Measurements from ENCODE around the gene PDE9A.
"Not testable (repeated sequence)": the region's sequence is repeated elsewhere in the genome, so short reads cannot be mapped to it uniquely, and the experiment has no call there.

Gene PDE9A

GRCh38 chr21:42801616-42802015, 148.2 kb downstream of the PDE9A start:
- DNase-seq (ENCODE audit: low spot score), result not testable (repeated sequence)

- no peak for DNase-seq (ENCODE audit: low spot score)
These were observed 153.2 kb downstream of the PDE9A start for GRCh38 chr21:42806509-42807140.

GRCh38 chr21:42807293-42807895, 154.0 kb downstream of the PDE9A start:
- not testable (repeated sequence) for DNase-seq (ENCODE audit: low spot score)

GRCh38 chr21:42807938-42808613, 154.7 kb downstream of the PDE9A start:
- no peak for DNase-seq (ENCODE audit: low spot score)

GRCh38 chr21:42809171-42809570, 155.8 kb downstream of the PDE9A start:
- DNase-seq (ENCODE audit: low spot score), result no peak

GRCh38 chr21:42809577-42810475, 156.4 kb downstream of the PDE9A start:
- no peak for DNase-seq (ENCODE audit: low spot score)

- no peak for DNase-seq (ENCODE audit: low spot score)
These were observed 158.5 kb downstream of the PDE9A start for GRCh38 chr21:42811960-42812359.

GRCh38 chr21:42812528-42813241, 159.3 kb downstream of the PDE9A start:
- DNase-seq (ENCODE audit: low spot score), result not testable (repeated sequence)

GRCh38 chr21:42815217-42815616, 161.8 kb downstream of the PDE9A start:
- DNase-seq (ENCODE audit: low spot score), result no peak

- DNase-seq (ENCODE audit: low spot score), result peak; percentile 71
These were observed 164.9 kb downstream of the PDE9A start for GRCh38 chr21:42818328-42818749.

- DNase-seq (ENCODE audit: low spot score), result no peak
These were observed 166.6 kb downstream of the PDE9A start for GRCh38 chr21:42819861-42820615.

- no peak for DNase-seq (ENCODE audit: low spot score)
These were observed 167.4 kb downstream of the PDE9A start for GRCh38 chr21:42820616-42821465.

Measured in SW480 (cell line).